DMS 273 treated with DMSO at 0.1 percent for 48 hours (cell line): ENCODE results near the gene RBM47.

Source experiments
- DNase-seq: peaks from one replicate; lab custom pipeline; 2025; lab: John Stamatoyannopoulos, UW

RBM47 gene

GRCh38 chr4:40586729-40587128, 42.9 kb downstream of the RBM47 start:
- no peak for DNase-seq

GRCh38 chr4:40586034-40586433, 43.6 kb downstream of the RBM47 start:
- no peak for DNase-seq

- no peak for DNase-seq
Observed at GRCh38 chr4:40585201-40585799, 44.4 kb downstream of the RBM47 start.

GRCh38 chr4:40584517-40585141, 45.0 kb downstream of the RBM47 start:
- DNase-seq: no peak

GRCh38 chr4:40583850-40584439, 45.7 kb downstream of the RBM47 start:
- DNase-seq: no peak

GRCh38 chr4:40582413-40582812, 47.3 kb downstream of the RBM47 start:
- DNase-seq: no peak

GRCh38 chr4:40581254-40582140, 48.2 kb downstream of the RBM47 start:
- no peak for DNase-seq

- DNase-seq: no peak
Observed at GRCh38 chr4:40579983-40580382, 49.7 kb downstream of the RBM47 start.

GRCh38 chr4:40577588-40578253, 51.9 kb downstream of the RBM47 start:
- no peak for DNase-seq

- no peak for DNase-seq
Observed at GRCh38 chr4:40576651-40577480, 52.8 kb downstream of the RBM47 start.

GRCh38 chr4:40575846-40576245, 53.8 kb downstream of the RBM47 start:
- DNase-seq: no peak

GRCh38 chr4:40573593-40574311, 55.9 kb downstream of the RBM47 start:
- no peak for DNase-seq

- no peak for DNase-seq
Observed at GRCh38 chr4:40572692-40573310, 56.9 kb downstream of the RBM47 start.

GRCh38 chr4:40571208-40571607, 58.5 kb downstream of the RBM47 start:
- no peak for DNase-seq

GRCh38 chr4:40570348-40571077, 59.2 kb downstream of the RBM47 start:
- DNase-seq: no peak

- no peak for DNase-seq
Observed at GRCh38 chr4:40564815-40565483, 64.7 kb downstream of the RBM47 start.

- DNase-seq: no peak
Observed at GRCh38 chr4:40564004-40564403, 65.7 kb downstream of the RBM47 start.

- no peak for DNase-seq
Observed at GRCh38 chr4:40563401-40563800, 66.3 kb downstream of the RBM47 start.

- DNase-seq: no peak
Observed at GRCh38 chr4:40562681-40563080, 67.0 kb downstream of the RBM47 start.
